NCI-H1436 treated with DMSO at 0.1 percent for 48 hours (cell line): Measurements from ENCODE around the gene TFCP2L1.
"Not testable (repeated sequence)": the region's sequence is repeated elsewhere in the genome, so short reads cannot be mapped to it uniquely, and the experiment has no call there.

Experiments used
- DNase-seq: peaks from one replicate; lab custom pipeline; 2025; lab: John Stamatoyannopoulos, UW

The TFCP2L1 gene

DNA sequence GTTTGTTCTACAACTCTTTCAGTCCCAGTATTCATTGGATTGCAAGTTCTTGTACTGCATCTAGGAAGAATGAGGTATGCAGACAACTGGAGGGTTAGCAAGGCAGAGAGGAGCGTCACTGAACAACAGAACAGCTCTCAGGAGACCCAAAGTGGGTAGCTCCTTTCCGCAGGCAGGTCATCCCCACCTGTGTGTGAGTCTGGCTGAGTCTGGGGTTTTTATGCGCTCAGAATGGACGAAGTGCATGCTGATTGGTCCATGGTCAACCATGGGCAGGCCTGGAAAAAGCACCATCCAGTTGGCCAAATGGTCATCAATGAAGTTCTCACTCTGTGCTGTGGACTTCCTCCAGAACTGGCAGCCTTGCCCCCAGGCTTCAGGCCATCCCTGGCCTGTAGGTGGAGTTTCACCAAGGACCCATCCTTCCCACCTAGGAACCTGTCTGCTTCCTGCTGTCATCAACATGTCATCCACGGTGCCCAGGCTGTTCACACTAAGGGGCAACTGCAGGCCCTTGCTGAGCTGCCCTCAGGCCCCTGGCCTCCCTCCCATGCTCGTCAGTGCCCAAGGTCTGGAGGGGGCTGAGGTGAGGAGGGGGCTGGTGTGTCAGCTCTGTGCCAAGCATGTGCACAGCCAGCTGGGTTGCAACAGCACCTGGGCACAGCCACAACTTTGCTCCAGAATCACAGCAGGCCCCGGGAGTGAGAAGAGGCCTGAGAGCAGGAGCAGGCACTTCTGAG, 11.1 kb upstream of the TFCP2L1 start:
- no peak for DNase-seq

DNA sequence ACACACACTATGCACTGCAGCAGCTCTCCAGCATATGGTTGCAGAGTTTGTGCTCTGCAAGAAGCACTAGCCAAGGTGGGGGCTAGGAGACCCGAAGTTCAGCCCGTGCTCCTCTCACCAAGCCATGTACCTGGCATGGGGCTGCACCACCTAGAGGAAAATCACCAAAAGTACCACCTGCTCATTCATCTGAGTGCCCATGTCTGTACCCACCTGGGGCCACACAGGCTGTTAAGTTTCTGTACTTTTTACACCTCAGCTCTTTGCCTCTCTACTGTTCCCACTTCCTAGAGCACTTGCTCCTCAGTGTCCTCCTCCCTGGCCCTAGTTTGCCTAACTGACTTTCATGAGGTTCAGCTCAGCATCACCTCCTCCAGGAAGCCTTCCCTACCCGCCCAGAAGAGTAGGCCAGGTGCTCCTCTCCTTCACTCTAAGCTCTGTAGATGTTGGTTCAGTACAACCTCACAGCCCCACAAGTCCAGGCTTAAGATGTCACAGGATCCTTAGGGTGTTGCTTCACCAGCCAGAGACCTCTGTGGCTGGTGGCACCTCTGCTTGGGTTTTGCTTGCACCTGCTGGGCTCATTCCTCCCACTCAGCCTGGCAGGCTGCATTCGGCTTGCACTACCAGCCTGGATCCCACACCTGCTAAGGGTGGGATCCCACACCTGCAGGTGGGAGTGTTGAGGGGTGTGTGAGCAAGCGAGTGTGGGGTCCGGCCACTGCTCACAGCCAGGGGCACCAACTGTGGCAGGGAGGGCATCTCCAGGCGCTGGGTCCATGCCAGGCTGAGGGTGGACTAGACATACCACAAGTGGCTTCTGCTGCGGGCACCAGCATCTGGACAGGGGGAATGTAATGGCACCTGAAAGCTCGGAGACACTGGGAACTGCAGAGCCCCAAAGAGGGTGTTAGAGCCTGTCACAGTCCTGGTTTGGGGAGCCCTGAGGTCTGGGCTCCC, 10.2 kb upstream of the TFCP2L1 start:
- DNase-seq, result no peak

- no peak for DNase-seq
Measured at GRCh38 chr2:121293450-121294325, 8.7 kb upstream of the TFCP2L1 start.

GRCh38 chr2:121291251-121291580, 6.2 kb upstream of the TFCP2L1 start:
- no peak for DNase-seq

- no peak for DNase-seq
Measured at GRCh38 chr2:121289271-121289670, 4.3 kb upstream of the TFCP2L1 start.

DNA sequence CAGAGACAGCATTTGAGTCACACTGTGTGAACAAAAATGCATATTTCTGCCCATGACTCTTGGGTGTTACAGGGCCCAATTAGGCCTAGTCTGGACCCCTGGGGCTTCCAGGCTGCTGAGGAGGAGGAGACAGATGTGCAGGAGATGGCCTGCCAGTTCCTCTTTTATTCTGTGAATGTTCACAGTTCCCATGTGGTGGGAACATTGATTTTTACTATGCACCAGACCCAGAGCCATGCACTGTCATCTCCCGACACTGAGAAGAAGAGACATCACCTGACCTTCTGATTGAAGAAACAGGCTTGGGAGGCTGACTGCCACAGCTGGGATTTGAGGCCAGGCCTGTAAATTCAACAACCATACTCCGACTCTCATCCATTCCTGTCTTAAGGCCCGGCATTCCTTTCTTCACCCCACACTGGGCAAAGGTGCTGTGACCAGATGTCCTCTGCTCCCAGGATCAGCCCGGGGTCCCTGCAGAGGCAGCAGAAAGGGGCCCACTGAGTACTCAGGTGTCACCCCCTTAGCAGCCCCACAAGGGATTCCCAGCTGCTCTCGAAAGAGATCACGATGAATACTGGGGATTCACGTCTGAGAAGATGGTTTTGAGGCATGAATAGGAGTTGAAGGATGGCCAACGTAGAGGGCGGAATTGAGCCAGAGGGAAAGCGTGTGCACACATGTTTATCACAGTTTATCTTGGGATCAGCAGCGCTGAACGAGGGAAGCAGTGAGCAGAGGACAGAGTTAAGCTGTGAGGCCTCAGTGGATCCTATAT, 3.6 kb upstream of the TFCP2L1 start:
- no peak for DNase-seq

DNA sequence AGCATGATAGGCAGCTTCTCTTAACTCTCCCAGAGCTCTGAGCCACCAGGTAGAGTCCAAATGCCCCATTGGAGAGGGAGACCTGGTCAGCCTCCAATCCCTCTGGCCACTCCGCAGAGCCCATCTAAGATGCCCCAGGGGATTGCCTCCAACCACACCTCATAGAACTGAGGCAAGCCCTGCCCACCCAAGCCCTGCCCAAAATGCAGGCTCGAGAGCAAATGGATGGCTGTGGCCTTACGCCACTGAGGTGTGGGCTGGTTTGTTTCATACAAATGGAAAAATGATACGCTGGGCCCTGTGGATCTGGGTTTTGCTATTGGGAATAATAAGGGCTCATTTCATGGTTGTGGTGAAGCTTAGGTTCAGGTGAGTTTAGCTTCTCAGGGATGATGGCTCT, 3.0 kb upstream of the TFCP2L1 start:
- no peak for DNase-seq

- no peak for DNase-seq
Measured at GRCh38 chr2:121287146-121287798, 2.3 kb upstream of the TFCP2L1 start.

DNA sequence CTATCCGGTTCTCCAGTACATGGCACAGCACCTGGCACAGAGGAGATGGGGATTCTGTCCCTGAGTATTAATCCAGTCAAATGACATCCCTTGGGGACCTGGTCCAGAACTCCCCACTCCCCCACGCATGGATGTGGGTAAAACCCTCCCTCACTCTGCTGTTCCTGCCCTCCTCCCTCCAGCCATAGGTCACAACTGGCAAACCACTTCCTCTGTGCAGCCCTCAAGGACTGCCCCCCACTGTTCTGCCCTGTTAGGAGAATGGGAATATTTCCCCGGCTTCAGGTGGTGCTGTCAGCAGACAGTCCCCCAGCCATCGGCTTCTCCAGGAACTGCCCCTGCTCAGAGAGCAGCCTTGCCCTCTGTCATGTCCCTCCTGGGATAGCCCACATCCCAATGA, 1.5 kb upstream of the TFCP2L1 start:
- DNase-seq, result no peak

GRCh38 chr2:121285926-121286325, 924 bp upstream of the TFCP2L1 start:
- no peak for DNase-seq

GRCh38 chr2:121283670-121284462, 1.1 kb downstream of the TFCP2L1 start:
- no peak for DNase-seq

GRCh38 chr2:121282800-121283385, 2.1 kb downstream of the TFCP2L1 start:
- no peak for DNase-seq

- DNase-seq, result no peak
Measured at GRCh38 chr2:121281694-121282093, 3.3 kb downstream of the TFCP2L1 start.

GRCh38 chr2:121281107-121281506, 3.9 kb downstream of the TFCP2L1 start:
- DNase-seq, result no peak

DNA sequence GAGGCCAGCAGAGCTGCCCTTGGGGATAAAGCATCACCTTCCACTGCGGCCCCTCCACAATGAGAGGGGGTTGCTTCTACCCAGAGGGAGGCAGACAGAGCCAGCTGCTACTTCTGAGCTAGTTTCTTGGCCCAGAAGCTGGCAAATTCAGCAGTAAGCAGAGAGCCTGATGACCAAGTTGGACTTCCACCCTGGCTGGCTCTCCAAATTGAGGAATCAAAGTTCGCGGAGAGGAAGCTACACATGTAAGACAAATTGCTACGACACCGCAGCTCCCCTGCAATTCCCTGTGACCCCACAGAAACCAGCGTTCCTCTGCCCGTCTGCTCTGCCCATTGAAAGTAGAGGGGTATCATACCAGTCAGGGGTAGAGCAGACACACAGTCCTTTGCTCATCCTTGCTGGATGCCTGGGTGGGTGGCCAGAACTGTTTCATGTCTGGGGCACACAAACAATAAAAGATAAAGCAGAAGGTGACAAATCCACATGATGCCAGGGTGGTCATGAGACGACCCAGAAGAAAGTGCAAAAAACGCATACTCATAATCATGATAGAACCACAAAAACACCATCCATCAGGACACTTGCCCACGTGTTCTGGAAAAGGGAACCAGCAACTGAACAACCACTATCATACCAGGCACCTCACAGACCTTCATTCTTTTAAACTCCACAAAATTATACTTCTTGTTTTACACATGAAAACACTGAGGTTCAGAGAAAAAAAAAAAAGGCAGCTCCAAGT, 5.4 kb downstream of the TFCP2L1 start:
- no peak for DNase-seq

DNA sequence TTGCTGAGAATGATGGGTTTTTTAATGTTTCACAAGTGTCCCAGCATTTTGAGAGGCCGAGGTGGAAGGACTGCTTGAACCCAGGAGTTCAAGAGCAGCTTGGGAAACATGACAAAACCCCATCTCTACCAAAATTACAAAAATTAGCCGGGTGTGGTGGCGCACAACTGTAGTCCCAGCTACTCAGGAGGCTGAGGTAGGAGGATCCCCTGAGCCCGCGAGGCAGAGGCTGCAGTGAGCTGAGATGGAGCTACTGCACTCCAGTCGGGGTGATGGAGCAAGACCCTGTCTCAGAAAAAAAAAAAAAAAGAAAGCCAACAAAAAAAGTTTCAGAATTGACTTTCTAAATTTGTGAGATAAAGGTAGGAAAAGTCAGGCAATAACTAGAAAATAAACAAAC, 8.7 kb downstream of the TFCP2L1 start:
- no peak for DNase-seq

- DNase-seq, result no peak
Measured at GRCh38 chr2:121273116-121273515, 11.9 kb downstream of the TFCP2L1 start.

- no peak for DNase-seq
Measured at GRCh38 chr2:121272596-121272995, 12.4 kb downstream of the TFCP2L1 start.

DNA sequence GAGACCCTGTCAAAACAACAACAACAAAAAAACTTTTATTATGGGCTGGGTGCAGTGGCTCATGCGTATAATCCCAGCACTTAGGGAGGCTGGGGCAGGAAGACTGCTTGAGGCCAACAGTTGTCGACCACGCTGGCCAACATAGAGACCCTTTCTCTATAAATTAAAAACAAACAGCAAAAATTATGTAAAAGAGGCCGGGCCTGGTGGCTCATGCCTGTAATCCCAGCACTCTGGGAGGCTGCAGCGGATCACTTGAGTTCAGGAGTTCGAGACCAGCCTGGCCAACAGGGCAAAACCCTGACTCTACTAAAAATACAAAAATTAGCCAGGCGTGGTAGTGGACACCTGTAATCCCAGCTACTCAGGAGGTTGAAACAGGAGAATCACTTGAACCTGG, 15.6 kb downstream of the TFCP2L1 start:
- not testable (repeated sequence) for DNase-seq
